Mucosa of stomach (tissue), 1 donor: ENCODE results near the gene SAFB2.

Experiments used
- H3K27me3 ChIP-seq: one replicate; pipeline ENCODE4 v1.7.0; 2013; ENCODE audit warnings: mild to moderate bottlenecking, low read length; ENCODE audit not compliant: control insufficient read depth, insufficient read depth
- H3K36me3 ChIP-seq: one replicate; pipeline ENCODE4 v1.7.0; 2013; ENCODE audit warnings: low read length; ENCODE audit not compliant: control insufficient read depth, insufficient read depth
- H3K4me1 ChIP-seq: one replicate; pipeline ENCODE4 v1.7.0; 2013; ENCODE audit warnings: mild to moderate bottlenecking, low read length; ENCODE audit not compliant: control insufficient read depth, insufficient read depth
- H3K4me3 ChIP-seq: one replicate; pipeline ENCODE4 v1.7.0; 2013; ENCODE audit warnings: low read length
- H3K9ac ChIP-seq: one replicate; pipeline ENCODE4 v1.7.0; 2013; ENCODE audit warnings: mild to moderate bottlenecking, low read length, moderate library complexity
- H3K9me3 ChIP-seq: one replicate; pipeline ENCODE4 v1.7.0; 2013; ENCODE audit warnings: mild to moderate bottlenecking, low read length, moderate library complexity; ENCODE audit not compliant: control insufficient read depth
- donor health status: Pancreatic carcinoma.

SAFB2 gene

GRCh38 chr19:5567360-5567969 is 55.1 kb downstream of the SAFB2 start, which contains the start of gene TINCR:
Gene TINCR, minus strand, starts transcription at chr19:5567953.
- H3K4me1 ChIP-seq = peaks cover 3% of the 10 kb centered on the region
- H3K27me3 ChIP-seq = peaks cover 38% of the 10 kb centered on the region
- no peak within 1 kb of the TSS for H3K4me3 ChIP-seq
- no peaks in the 10 kb centered on the region for H3K36me3 ChIP-seq
- no peaks in the 10 kb centered on the region for H3K9me3 ChIP-seq
- H3K9ac ChIP-seq = no peak within 1 kb of the TSS

DNA sequence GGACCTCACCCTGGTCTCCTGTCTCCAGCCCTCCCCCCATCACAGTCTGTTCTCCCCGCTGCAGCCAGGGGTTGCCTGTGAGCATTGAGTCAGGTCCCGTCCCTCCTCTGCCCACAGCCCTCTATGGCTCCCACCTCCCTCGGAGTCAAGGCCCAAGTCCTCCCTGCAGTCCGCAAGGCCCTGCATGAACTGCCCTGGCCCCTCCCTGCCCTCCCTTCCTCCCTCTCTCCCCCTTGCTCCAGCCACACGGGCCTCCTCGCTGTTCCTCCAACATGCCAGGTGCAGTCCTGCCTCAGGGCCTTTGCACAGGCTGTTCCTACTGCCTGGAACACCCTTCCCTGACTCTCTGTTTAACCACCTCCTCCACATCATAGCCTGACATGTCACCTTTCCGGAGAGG is 57.6 kb downstream of the SAFB2 start:
- H3K4me3 ChIP-seq = no peak overlapping the region
- peaks cover 6% of the 10 kb centered on the region for H3K9me3 ChIP-seq
- H3K27me3 ChIP-seq = peaks cover 38% of the 10 kb centered on the region
- no peaks in the 10 kb centered on the region for H3K36me3 ChIP-seq
- H3K9ac ChIP-seq = no peak overlapping the region
- H3K4me1 ChIP-seq = peaks cover 3% of the 10 kb centered on the region

DNA sequence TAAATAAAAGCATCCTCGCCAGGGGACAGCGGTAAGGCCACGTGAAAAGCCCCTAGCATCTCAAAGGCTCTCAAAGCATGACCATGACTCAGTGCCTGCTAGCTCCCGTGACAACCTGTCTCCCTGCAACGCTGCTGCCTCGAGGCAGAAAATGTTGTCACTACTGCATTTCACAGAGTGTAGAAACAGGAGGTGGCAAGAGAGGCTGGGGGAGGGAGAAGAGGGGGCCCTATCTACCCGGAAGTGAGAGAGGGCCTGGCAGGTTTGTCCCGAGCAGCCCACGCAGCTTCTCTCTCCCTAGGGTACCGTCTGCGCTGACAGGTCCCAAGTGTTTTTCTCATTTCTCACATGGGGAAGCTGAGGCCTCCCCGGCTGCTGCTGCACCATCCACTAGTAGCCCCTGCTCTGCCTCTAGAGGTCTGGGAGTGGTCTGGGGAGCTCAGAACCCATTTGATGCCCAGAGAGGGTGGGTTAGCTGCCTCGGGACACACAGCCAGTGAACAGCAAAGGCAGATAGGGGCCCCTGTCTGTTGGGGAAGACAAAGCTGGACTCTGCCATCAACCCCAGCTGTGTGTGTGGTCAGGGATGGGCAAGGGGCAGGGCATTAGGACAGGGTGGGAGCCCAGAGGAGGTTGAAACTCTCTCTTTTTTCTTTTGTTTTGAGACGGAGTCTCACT is 58.5 kb downstream of the SAFB2 start:
- Histone ChIP-seq H3K27me3 (peaks cover 38% of the 10 kb centered on the region), H3K9me3 (peaks cover 6% of the 10 kb centered on the region), H3K4me3 (no peak overlapping the region), H3K36me3 (no peaks in the 10 kb centered on the region), H3K4me1 (peaks cover 3% of the 10 kb centered on the region), H3K9ac (no peak overlapping the region)

GRCh38 chr19:5563008-5563431 is 59.6 kb downstream of the SAFB2 start:
- H3K9me3 ChIP-seq = peaks cover 6% of the 10 kb centered on the region
- peaks cover under 1% of the 10 kb centered on the region for H3K4me1 ChIP-seq
- H3K9ac ChIP-seq = no peak overlapping the region
- no peak overlapping the region for H3K4me3 ChIP-seq
- H3K27me3 ChIP-seq = peaks cover 32% of the 10 kb centered on the region
- no peaks in the 10 kb centered on the region for H3K36me3 ChIP-seq

GRCh38 chr19:5562280-5562679 is 60.3 kb downstream of the SAFB2 start:
- Histone ChIP-seq H3K27me3 (peaks cover 31% of the 10 kb centered on the region), H3K9me3 (peaks cover 6% of the 10 kb centered on the region), H3K4me3 (no peak overlapping the region), H3K4me1 (no peaks in the 10 kb centered on the region), H3K36me3 (no peaks in the 10 kb centered on the region), H3K9ac (no peak overlapping the region)

DNA sequence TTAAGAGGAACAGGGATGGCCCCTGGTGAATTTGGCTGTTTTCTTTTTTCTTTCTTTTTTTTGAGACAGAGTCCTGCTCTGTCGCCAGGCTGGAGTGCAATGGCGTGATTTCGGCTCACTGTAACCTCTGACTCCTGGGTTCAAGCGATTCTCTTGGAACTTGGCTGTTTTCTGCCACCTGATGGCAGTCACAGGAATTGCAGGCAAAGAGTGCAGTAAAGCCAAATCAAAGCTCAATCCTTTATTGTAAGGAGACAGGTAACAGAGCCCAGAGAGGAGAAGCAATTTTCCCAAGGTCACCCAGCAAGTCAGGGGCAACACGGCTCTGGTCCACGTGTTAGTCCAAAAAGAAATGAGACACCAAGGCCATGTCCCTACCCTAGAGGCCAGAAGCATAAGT is 61.0 kb downstream of the SAFB2 start:
- H3K4me1 ChIP-seq = no peaks in the 10 kb centered on the region
- H3K27me3 ChIP-seq = peaks cover 23% of the 10 kb centered on the region
- H3K4me3 ChIP-seq = no peak overlapping the region
- no peaks in the 10 kb centered on the region for H3K36me3 ChIP-seq
- no peak overlapping the region for H3K9ac ChIP-seq
- peaks cover 6% of the 10 kb centered on the region for H3K9me3 ChIP-seq

GRCh38 chr19:5560156-5560555 is 62.4 kb downstream of the SAFB2 start:
- Histone ChIP-seq H3K9me3 (peaks cover 6% of the 10 kb centered on the region), H3K4me3 (no peak overlapping the region), H3K27me3 (peaks cover 9% of the 10 kb centered on the region), H3K9ac (no peak overlapping the region), H3K36me3 (no peaks in the 10 kb centered on the region), H3K4me1 (no peaks in the 10 kb centered on the region)

DNA sequence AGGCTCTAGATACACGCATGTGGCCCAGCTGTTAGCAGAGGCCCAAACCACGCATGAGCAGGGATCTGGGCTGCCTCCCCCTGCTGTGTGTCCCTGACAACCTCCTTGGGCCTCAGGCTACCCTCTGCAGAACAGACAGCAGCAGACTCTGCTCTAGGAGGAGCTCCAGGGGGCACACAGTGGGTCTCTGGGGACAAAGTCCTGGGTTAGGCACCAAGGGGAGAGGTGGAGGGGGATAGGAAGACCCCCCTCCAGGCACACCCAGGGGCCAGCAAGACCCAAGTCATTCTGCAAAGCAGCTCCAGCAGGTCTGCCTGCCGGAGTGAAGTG is 62.8 kb downstream of the SAFB2 start:
- Histone ChIP-seq H3K9ac (no peak overlapping the region), H3K9me3 (peaks cover 6% of the 10 kb centered on the region), H3K4me1 (no peaks in the 10 kb centered on the region), H3K36me3 (no peaks in the 10 kb centered on the region), H3K4me3 (no peak overlapping the region), H3K27me3 (peaks cover 9% of the 10 kb centered on the region)

GRCh38 chr19:5558101-5558621 is 64.4 kb downstream of the SAFB2 start:
- Histone ChIP-seq H3K9me3 (peaks cover 6% of the 10 kb centered on the region), H3K4me3 (no peak overlapping the region), H3K9ac (no peak overlapping the region), H3K27me3 (peaks cover 3% of the 10 kb centered on the region), H3K4me1 (no peaks in the 10 kb centered on the region), H3K36me3 (no peaks in the 10 kb centered on the region)

GRCh38 chr19:5557691-5558090 is 64.9 kb downstream of the SAFB2 start:
- H3K9ac ChIP-seq = no peak overlapping the region
- H3K36me3 ChIP-seq = no peaks in the 10 kb centered on the region
- H3K27me3 ChIP-seq = no peaks in the 10 kb centered on the region
- peaks cover 6% of the 10 kb centered on the region for H3K9me3 ChIP-seq
- H3K4me1 ChIP-seq = no peaks in the 10 kb centered on the region
- H3K4me3 ChIP-seq = no peak overlapping the region

GRCh38 chr19:5554828-5555227 is 67.7 kb downstream of the SAFB2 start:
- no peaks in the 10 kb centered on the region for H3K4me1 ChIP-seq
- H3K4me3 ChIP-seq = no peak overlapping the region
- no peaks in the 10 kb centered on the region for H3K9me3 ChIP-seq
- no peaks in the 10 kb centered on the region for H3K36me3 ChIP-seq
- H3K9ac ChIP-seq = no peak overlapping the region
- no peaks in the 10 kb centered on the region for H3K27me3 ChIP-seq

- Histone ChIP-seq H3K4me3 (no peak overlapping the region), H3K9ac (no peak overlapping the region), H3K27me3 (no peaks in the 10 kb centered on the region), H3K4me1 (no peaks in the 10 kb centered on the region), H3K9me3 (no peaks in the 10 kb centered on the region), H3K36me3 (no peaks in the 10 kb centered on the region)
These were observed 68.7 kb downstream of the SAFB2 start for GRCh38 chr19:5553892-5554291.
